Measurements from ENCODE around the gene NUDC.

NUDC gene

GRCh38 chr1:26889551-26890466, 31.7 kb upstream of the NUDC start, which contains the start of gene GPN2:
GPN2 (minus strand) TSS chr1:26890283; CDS start chr1:26890096, 187 bp downstream.
- peaks cover 15% of the 10 kb centered on the region for H3K36me3 ChIP-seq (ENCODE audit: control insufficient read depth, insufficient read depth, low read length)
- no peak within 1 kb of the TSS for H3K27ac ChIP-seq (ENCODE audit: low read length)
- WGBS (ENCODE audit: insufficient coverage, insufficient read length), result no CpG with 5 or more reads among the region's 89 CpGs
- no peaks in the 10 kb centered on the region for H3K9me3 ChIP-seq (ENCODE audit: control insufficient read depth, insufficient read depth, low read length)
- H3K27me3 ChIP-seq (ENCODE audit: control insufficient read depth, insufficient read depth, low read length), result no peaks in the 10 kb centered on the region
- peak within 1 kb of the TSS; percentile 68 for H3K4me3 ChIP-seq (ENCODE audit: low read length)
- no peaks in the 10 kb centered on the region for H3K4me1 ChIP-seq (ENCODE audit: control insufficient read depth, insufficient read depth, low read length)
- peak; percentile 37 for DNase-seq (ENCODE audit: low read depth, low spot score)

DNA sequence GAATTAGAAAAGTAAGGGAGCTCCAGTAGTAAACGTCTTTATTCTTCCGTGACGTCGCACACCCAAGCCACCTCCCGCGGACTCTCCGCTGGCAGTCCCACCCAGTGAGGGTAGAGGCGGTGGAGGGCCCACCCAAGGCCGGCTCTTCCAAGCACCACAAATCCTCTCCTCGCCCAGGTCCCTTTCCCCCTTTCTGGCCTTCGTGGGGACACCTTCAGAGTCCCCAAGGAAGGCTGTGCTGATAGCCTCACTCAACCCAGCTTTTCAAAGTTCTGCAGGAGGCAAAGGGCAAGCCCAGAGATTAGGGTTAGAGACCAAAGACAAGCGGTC, 31.1 kb upstream of the NUDC start:
- no peak for DNase-seq (ENCODE audit: low read depth, low spot score)
- H3K36me3 ChIP-seq (ENCODE audit: control insufficient read depth, insufficient read depth, low read length), result peaks cover 16% of the 10 kb centered on the region
- no peaks in the 10 kb centered on the region for H3K27me3 ChIP-seq (ENCODE audit: control insufficient read depth, insufficient read depth, low read length)
- no peaks in the 10 kb centered on the region for H3K4me1 ChIP-seq (ENCODE audit: control insufficient read depth, insufficient read depth, low read length)
- WGBS (ENCODE audit: insufficient coverage, insufficient read length), result no CpG with 5 or more reads among the region's 12 CpGs
- H3K9me3 ChIP-seq (ENCODE audit: control insufficient read depth, insufficient read depth, low read length), result no peaks in the 10 kb centered on the region
- peak overlapping the region; percentile 68; the same call in 1 of the 2 replicates for H3K4me3 ChIP-seq (ENCODE audit: low read length)
- no peak overlapping the region for H3K27ac ChIP-seq (ENCODE audit: low read length)

GRCh38 chr1:26894263-26894662, 27.3 kb upstream of the NUDC start:
- peaks cover 18% of the 10 kb centered on the region for H3K36me3 ChIP-seq (ENCODE audit: control insufficient read depth, insufficient read depth, low read length)
- WGBS (ENCODE audit: insufficient coverage, insufficient read length), result no CpG with 5 or more reads among the region's 13 CpGs

DNA sequence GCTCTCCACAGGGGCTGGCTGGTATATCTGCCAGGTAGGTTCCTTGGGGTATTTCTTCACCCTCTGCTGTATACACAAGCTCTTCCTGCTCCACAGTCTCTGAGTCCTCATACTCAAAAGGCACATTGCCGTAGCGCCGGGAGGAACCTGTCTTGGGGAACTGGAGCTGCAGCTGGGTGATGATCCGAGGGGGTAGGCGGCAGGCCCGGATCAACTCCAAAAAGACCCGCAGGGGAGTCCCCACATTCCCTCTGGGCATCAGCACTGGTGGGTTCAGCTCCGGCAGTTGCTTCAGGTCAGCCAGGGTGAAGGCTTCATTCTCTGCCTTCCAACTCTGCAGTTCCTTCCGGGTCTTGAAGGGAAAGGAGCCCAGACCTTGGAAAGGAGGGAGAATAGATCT, 24.2 kb upstream of the NUDC start:
- H3K4me3 ChIP-seq (ENCODE audit: low read length), result no peak overlapping the region
- H3K9me3 ChIP-seq (ENCODE audit: control insufficient read depth, insufficient read depth, low read length), result no peaks in the 10 kb centered on the region
- H3K4me1 ChIP-seq (ENCODE audit: control insufficient read depth, insufficient read depth, low read length), result no peaks in the 10 kb centered on the region
- H3K27ac ChIP-seq (ENCODE audit: low read length), result no peak overlapping the region
- no CpG with 5 or more reads among the region's 9 CpGs for WGBS (ENCODE audit: insufficient coverage, insufficient read length)
- peaks cover 18% of the 10 kb centered on the region for H3K36me3 ChIP-seq (ENCODE audit: control insufficient read depth, insufficient read depth, low read length)
- DNase-seq (ENCODE audit: low read depth, low spot score), result no peak
- H3K27me3 ChIP-seq (ENCODE audit: control insufficient read depth, insufficient read depth, low read length), result no peaks in the 10 kb centered on the region

More at GRCh38 chr1:26894263-26894662, 27.3 kb upstream of the NUDC start:
- H3K4me3 ChIP-seq (ENCODE audit: low read length), result no peak overlapping the region
- no peaks in the 10 kb centered on the region for H3K9me3 ChIP-seq (ENCODE audit: control insufficient read depth, insufficient read depth, low read length)
- H3K4me1 ChIP-seq (ENCODE audit: control insufficient read depth, insufficient read depth, low read length), result no peaks in the 10 kb centered on the region
- no peak overlapping the region for H3K27ac ChIP-seq (ENCODE audit: low read length)
- no peaks in the 10 kb centered on the region for H3K27me3 ChIP-seq (ENCODE audit: control insufficient read depth, insufficient read depth, low read length)
- DNase-seq (ENCODE audit: low read depth, low spot score), result no peak

DNA sequence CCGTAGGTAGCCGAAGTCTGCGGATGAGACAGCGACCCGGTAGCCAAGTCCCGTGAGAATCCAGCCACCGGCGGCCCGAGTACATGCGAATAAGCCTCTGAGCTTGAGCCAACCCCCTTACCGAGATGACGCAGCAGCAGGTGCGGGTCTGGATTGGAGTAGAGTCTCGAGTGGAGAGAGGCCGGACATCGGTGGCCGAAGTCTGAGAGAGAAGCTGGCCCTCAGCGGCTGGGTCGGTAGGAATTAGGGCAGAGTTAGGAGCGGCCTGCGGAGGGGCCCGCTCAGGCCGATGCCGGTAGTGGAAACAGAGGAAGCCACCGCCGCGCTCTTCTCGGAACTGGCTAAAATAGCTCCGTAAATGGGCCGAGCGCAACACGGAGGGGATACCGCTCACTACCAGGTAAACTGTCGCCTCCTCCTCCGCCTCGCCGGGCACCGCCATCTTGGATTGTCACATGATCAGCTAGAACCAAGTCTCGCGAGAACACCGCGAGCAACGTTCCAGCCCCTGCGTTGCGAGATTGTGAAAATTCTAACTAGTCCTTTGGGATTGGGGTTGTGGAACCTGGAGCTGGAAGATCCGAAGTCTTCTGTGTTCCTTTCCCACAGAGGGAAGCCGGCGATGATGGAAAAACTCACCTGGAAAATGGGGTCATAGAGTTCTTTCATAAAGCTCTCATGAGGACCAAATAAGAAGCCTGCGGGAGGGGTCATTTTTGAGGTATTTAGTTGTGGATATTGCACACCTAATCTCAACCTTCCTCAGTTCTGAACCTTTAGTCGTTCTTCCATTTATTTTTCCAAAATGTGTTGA, 21.3 kb upstream of the NUDC start, which contains the start of gene GPATCH3:
Gene GPATCH3, minus strand, starts transcription at position 467 of the 814 bp plus-strand sequence. Its CDS starts 25 bp downstream, at position 442.
- DNase-seq (ENCODE audit: low read depth, low spot score), result peak; percentile 97
- 0 out of 2 replicates have a peak, but pooled peaks cover 6% of the 10 kb centered on the region for H3K36me3 ChIP-seq (ENCODE audit: control insufficient read depth, insufficient read depth, low read length)
- no peaks in the 10 kb centered on the region for H3K27me3 ChIP-seq (ENCODE audit: control insufficient read depth, insufficient read depth, low read length)
- H3K4me3 ChIP-seq (ENCODE audit: low read length), result peak within 1 kb of the TSS; percentile 91
- no peak within 1 kb of the TSS for H3K27ac ChIP-seq (ENCODE audit: low read length)
- no peaks in the 10 kb centered on the region for H3K9me3 ChIP-seq (ENCODE audit: control insufficient read depth, insufficient read depth, low read length)
- no CpG with 5 or more reads among the region's 50 CpGs for WGBS (ENCODE audit: insufficient coverage, insufficient read length)
- H3K4me1 ChIP-seq (ENCODE audit: control insufficient read depth, insufficient read depth, low read length), result no peaks in the 10 kb centered on the region

DNA sequence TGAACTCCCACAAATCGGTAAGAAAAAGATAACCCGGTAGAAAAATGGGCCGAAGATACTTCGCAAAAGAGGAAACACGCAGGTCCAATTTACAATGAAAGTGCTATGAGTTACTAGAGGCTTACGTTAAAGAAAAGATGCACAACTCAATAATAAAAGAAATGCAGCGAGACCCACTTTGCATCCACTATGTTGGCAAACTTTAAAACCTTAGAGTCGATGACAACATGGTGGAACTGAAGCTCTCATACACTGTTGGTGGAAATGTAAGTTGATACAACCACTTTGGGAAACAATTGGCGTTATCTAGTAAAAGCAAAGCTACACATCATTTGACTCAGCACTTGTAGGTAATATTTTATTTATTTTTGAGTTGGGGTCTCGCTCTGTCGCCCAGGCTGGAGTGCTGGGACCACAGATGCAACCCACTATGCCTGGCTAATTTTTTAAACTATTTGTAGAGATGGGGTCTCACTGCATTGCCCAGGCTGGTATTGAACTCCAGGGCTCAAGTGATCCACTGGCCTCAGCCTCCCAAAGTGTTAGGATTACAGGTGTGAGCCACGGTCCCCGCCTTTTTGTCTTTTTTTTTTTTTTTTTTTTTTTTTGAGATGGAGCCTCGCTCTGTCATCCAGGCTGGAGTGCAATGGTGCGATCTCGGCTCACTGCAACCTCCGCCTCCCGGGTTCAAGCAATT, 20.6 kb upstream of the NUDC start:
- Histone ChIP-seq H3K27ac (ENCODE audit: low read length) (no peak overlapping the region), H3K27me3 (ENCODE audit: control insufficient read depth, insufficient read depth, low read length) (no peaks in the 10 kb centered on the region), H3K4me1 (ENCODE audit: control insufficient read depth, insufficient read depth, low read length) (no peaks in the 10 kb centered on the region), H3K36me3 (ENCODE audit: control insufficient read depth, insufficient read depth, low read length) (0 out of 2 replicates have a peak, but pooled peaks cover 6% of the 10 kb centered on the region), H3K4me3 (ENCODE audit: low read length) (peak overlapping the region; percentile 91; the same call in 1 of the 2 replicates), H3K9me3 (ENCODE audit: control insufficient read depth, insufficient read depth, low read length) (no peaks in the 10 kb centered on the region)
- WGBS (ENCODE audit: insufficient coverage, insufficient read length), result no CpG with 5 or more reads among the region's 18 CpGs
- DNase-seq (ENCODE audit: low read depth, low spot score), result no peak

- H3K4me1 ChIP-seq (ENCODE audit: control insufficient read depth, insufficient read depth, low read length), result no peaks in the 10 kb centered on the region
- H3K36me3 ChIP-seq (ENCODE audit: control insufficient read depth, insufficient read depth, low read length), result no peaks in the 10 kb centered on the region
- DNase-seq (ENCODE audit: low read depth, low spot score), result no peak
- H3K27ac ChIP-seq (ENCODE audit: low read length), result no peak overlapping the region
- H3K9me3 ChIP-seq (ENCODE audit: control insufficient read depth, insufficient read depth, low read length), result no peaks in the 10 kb centered on the region
- no CpG with 5 or more reads among the region's 6 CpGs for WGBS (ENCODE audit: insufficient coverage, insufficient read length)
- no peak overlapping the region for H3K4me3 ChIP-seq (ENCODE audit: low read length)
- no peaks in the 10 kb centered on the region for H3K27me3 ChIP-seq (ENCODE audit: control insufficient read depth, insufficient read depth, low read length)
These were observed 14.2 kb upstream of the NUDC start for GRCh38 chr1:26907071-26907917.

DNA sequence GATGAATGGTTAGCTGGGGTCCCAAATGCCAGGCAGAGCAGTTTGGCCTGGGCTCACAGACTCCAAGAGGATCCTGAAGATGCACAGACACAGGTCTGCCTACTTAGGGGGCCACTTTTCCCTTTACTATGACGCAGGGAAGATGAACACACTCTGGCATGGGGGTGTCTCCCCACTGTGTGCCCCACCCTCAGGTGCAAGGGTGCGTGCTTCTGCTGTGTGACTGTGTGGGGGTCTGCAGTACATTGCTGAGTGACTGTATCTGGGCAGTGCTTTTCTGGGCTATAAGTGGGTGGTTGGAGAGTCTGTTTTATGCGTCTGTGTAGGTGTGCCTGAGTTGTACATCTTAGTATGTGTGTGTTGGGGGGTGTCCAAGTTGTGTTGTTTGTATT, 11.6 kb upstream of the NUDC start:
- Histone ChIP-seq H3K4me3 (ENCODE audit: low read length) (no peak overlapping the region), H3K27ac (ENCODE audit: low read length) (no peak overlapping the region), H3K36me3 (ENCODE audit: control insufficient read depth, insufficient read depth, low read length) (no peaks in the 10 kb centered on the region), H3K4me1 (ENCODE audit: control insufficient read depth, insufficient read depth, low read length) (no peaks in the 10 kb centered on the region), H3K27me3 (ENCODE audit: control insufficient read depth, insufficient read depth, low read length) (no peaks in the 10 kb centered on the region), H3K9me3 (ENCODE audit: control insufficient read depth, insufficient read depth, low read length) (no peaks in the 10 kb centered on the region)
- no CpG with 5 or more reads among the region's 3 CpGs for WGBS (ENCODE audit: insufficient coverage, insufficient read length)
- DNase-seq (ENCODE audit: low read depth, low spot score), result no peak

GRCh38 chr1:26910343-26911160, 11.0 kb upstream of the NUDC start:
- Histone ChIP-seq H3K4me1 (ENCODE audit: control insufficient read depth, insufficient read depth, low read length) (no peaks in the 10 kb centered on the region), H3K27me3 (ENCODE audit: control insufficient read depth, insufficient read depth, low read length) (no peaks in the 10 kb centered on the region), H3K9me3 (ENCODE audit: control insufficient read depth, insufficient read depth, low read length) (no peaks in the 10 kb centered on the region), H3K27ac (ENCODE audit: low read length) (no peak overlapping the region), H3K4me3 (ENCODE audit: low read length) (no peak overlapping the region), H3K36me3 (ENCODE audit: control insufficient read depth, insufficient read depth, low read length) (no peaks in the 10 kb centered on the region)
- no peak for DNase-seq (ENCODE audit: low read depth, low spot score)
- WGBS (ENCODE audit: insufficient coverage, insufficient read length), result no CpG with 5 or more reads among the region's 4 CpGs
